ENCODE data around the gene C1orf226. TPM values are rescaled to one million over a fixed set of nuclear protein-coding genes. Genes with fewer than 3 reads are reported as not detected.

Gene C1orf226, protein sequence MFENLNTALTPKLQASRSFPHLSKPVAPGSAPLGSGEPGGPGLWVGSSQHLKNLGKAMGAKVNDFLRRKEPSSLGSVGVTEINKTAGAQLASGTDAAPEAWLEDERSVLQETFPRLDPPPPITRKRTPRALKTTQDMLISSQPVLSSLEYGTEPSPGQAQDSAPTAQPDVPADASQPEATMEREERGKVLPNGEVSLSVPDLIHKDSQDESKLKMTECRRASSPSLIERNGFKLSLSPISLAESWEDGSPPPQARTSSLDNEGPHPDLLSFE
- 5.9 to 6.4 TPM (median 6.1 TPM) in 3 replicates for total RNA-seq
- long read RNA-seq, full-length matches to known transcripts: 1 of 3 reads
- long read RNA-seq, partial matches to known transcripts: 0 of 3 reads
- long read RNA-seq, other reads (novel, unspliced or antisense): 2 of 3 reads

DNA sequence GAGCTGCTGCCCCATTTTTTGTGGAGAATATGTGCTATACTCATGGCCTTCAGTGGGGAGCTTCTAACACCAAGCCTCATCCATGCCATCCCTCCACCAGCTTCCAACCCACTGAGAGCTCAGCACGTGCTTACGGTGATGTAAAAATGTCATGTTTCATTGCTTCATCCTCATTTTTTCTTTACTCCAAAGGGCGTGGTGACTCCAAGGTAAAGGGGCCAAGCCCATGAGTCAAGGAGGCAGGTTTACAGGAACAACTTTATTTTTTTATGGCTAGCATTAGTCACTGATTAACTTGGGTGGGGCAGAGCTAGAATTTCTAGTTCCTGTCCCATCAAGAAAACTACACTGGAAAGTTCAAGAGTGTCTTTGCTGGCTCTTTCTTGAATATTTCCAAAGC lies at the start of gene C1orf226:
C1orf226 (plus strand) TSS at position 346 of the 400 bp plus-strand sequence. CDS start 174 bp downstream, outside the sequence.
- Mint-ChIP-seq H3K27ac (ENCODE audit: unreplicated experiment) (no peak within 1 kb of the TSS), H3K9me3 (ENCODE audit: low read depth) (no peaks in the 10 kb centered on the region), H3K27me3 (ENCODE audit: low read depth) (no peaks in the 10 kb centered on the region), H3K36me3 (ENCODE audit: low read depth) (peaks cover 10% of the 10 kb centered on the region), H3K4me1 (ENCODE audit: low read depth) (no peaks in the 10 kb centered on the region), H3K4me3 (ENCODE audit: unreplicated experiment) (no peak within 1 kb of the TSS)
- TF ChIP-seq, protein P1, sequence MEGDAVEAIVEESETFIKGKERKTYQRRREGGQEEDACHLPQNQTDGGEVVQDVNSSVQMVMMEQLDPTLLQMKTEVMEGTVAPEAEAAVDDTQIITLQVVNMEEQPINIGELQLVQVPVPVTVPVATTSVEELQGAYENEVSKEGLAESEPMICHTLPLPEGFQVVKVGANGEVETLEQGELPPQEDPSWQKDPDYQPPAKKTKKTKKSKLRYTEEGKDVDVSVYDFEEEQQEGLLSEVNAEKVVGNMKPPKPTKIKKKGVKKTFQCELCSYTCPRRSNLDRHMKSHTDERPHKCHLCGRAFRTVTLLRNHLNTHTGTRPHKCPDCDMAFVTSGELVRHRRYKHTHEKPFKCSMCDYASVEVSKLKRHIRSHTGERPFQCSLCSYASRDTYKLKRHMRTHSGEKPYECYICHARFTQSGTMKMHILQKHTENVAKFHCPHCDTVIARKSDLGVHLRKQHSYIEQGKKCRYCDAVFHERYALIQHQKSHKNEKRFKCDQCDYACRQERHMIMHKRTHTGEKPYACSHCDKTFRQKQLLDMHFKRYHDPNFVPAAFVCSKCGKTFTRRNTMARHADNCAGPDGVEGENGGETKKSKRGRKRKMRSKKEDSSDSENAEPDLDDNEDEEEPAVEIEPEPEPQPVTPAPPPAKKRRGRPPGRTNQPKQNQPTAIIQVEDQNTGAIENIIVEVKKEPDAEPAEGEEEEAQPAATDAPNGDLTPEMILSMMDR (IDR thresholded peaks at IDR 0.05): no peak
- DNase-seq (ENCODE audit: low spot score): no peak

DNA sequence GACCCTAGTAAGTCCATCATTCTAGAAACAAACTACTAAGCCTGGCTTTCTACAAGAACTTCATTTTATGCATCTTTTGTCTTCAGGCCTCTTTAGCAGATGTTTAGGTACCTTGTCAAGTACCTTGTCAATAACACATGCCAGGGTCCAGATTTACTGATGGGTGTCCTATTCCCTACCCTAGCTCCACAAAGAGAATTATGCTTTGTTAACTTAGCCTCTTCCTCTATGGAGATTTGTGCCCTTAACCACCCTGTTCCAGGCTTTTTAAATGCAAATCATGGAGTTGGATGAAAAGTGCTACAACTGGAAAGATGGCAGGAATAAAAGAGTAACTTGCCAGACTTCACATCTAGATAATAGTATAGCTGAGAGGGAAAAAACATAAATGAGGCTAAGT lies 47.5 kb upstream of the C1orf226 start:
- Mint-ChIP-seq H3K27me3 (ENCODE audit: low read depth) (no peaks in the 10 kb centered on the region), H3K27ac (ENCODE audit: unreplicated experiment) (no peak overlapping the region), H3K9me3 (ENCODE audit: low read depth) (no peaks in the 10 kb centered on the region), H3K36me3 (ENCODE audit: low read depth) (peaks cover 2% of the 10 kb centered on the region), H3K4me1 (ENCODE audit: low read depth) (peaks cover 15% of the 10 kb centered on the region), H3K4me3 (ENCODE audit: unreplicated experiment) (no peak overlapping the region)
- DNase-seq (ENCODE audit: low spot score): no peak
- TF ChIP-seq, protein P1 (IDR thresholded peaks at IDR 0.05): no peak

DNA sequence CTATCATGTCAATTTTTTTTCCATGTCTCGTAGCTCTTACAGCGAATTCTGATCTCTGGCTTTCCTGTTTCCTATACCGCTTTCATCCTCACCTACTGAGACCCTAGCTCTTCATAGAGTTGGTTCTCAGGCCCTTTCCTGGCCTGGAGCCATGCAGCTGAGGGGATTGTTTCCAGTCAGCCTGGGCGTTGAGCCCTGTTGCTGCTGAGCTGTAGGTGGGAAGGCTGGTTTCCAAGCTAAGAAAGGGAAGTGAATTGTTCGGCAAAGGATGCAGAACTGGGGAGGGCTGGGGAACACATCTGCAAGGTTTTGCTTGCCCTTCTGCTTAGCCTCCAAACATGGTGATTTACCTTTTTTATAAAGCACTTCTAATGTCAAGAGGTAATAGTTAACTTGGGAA lies 46.4 kb upstream of the C1orf226 start:
- Mint-ChIP-seq H3K9me3 (ENCODE audit: low read depth) (no peaks in the 10 kb centered on the region), H3K36me3 (ENCODE audit: low read depth) (peaks cover 2% of the 10 kb centered on the region), H3K27ac (ENCODE audit: unreplicated experiment) (no peak overlapping the region), H3K4me1 (ENCODE audit: low read depth) (peaks cover 6% of the 10 kb centered on the region), H3K27me3 (ENCODE audit: low read depth) (no peaks in the 10 kb centered on the region), H3K4me3 (ENCODE audit: unreplicated experiment) (no peak overlapping the region)
- TF ChIP-seq, protein P1 (IDR thresholded peaks at IDR 0.05): no peak
- no peak for DNase-seq (ENCODE audit: low spot score)

DNA sequence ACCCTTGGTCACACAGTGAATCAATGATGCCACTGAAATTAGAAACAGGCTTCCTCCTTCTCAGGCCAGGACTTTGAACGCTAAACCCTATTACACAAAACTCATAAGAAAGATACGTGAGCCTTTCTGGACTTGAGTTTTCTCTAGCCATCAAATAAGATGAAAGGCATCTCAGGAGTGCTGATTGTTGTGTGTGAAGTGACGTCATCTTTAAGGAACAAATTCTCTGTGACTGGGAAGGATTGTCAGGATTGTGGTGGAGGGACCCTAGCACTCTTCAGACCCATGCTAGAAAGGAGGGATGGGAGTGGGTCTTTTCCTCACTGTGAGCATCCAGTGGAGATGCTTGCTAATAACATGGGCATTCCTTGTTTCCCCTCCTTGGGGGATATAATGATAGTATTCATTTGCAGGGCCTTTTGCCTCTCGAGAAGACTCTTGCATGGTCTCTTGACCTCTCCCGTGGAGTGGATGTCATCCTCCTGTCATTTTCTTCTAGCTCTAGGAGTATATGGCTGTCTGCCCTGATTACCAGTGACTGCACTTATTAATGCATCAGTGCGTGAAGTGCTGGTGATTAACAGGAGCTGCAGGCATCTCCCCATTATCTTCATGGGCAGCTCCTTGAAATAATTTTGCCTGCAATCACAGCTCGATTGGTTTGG lies 44.8 kb upstream of the C1orf226 start:
- no peak overlapping the region for H3K27ac Mint-ChIP-seq (ENCODE audit: unreplicated experiment)
- no peaks in the 10 kb centered on the region for H3K4me1 Mint-ChIP-seq (ENCODE audit: low read depth)
- no peak overlapping the region for H3K4me3 Mint-ChIP-seq (ENCODE audit: unreplicated experiment)
- H3K9me3 Mint-ChIP-seq (ENCODE audit: low read depth): no peaks in the 10 kb centered on the region
- peaks cover 2% of the 10 kb centered on the region for H3K36me3 Mint-ChIP-seq (ENCODE audit: low read depth)
- TF ChIP-seq, protein P1 (IDR thresholded peaks at IDR 0.05): no peak
- DNase-seq (ENCODE audit: low spot score): no peak
- no peaks in the 10 kb centered on the region for H3K27me3 Mint-ChIP-seq (ENCODE audit: low read depth)

DNA sequence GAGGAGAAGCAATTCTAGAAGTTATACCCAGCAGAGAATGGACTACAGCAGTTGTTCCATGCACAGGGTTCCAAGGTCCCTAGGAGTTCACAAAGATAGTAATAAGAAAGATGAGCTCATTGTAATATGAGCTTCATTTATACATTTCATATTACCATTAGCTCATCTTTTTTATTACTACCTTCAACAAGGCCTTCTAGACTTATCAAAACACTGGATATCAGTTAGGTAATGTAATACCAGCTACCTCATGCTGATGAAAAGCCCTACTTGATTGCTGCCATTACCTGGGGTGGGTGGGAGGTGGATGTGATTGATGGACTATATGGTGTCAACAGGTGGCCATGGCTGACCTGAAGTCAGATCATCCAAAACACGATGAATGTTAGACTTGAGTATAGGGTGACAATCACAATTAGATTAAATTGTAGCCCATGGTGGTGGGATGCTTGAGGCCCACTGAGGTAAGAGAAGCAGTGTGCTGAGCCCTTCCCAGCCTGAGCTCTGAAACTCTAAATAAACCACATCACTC lies 39.0 kb upstream of the C1orf226 start:
- DNase-seq (ENCODE audit: low spot score): no peak
- H3K4me1 Mint-ChIP-seq (ENCODE audit: low read depth): no peaks in the 10 kb centered on the region
- no peak overlapping the region for H3K27ac Mint-ChIP-seq (ENCODE audit: unreplicated experiment)
- no peaks in the 10 kb centered on the region for H3K27me3 Mint-ChIP-seq (ENCODE audit: low read depth)
- H3K9me3 Mint-ChIP-seq (ENCODE audit: low read depth): no peaks in the 10 kb centered on the region
- TF ChIP-seq, protein P1 (IDR thresholded peaks at IDR 0.05): no peak
- no peak overlapping the region for H3K4me3 Mint-ChIP-seq (ENCODE audit: unreplicated experiment)
- H3K36me3 Mint-ChIP-seq (ENCODE audit: low read depth): peaks cover 4% of the 10 kb centered on the region

Measured in chondrocyte (in vitro differentiated cells).